Stimulated activated CD4-positive, alpha-beta T cell treated with anti-CD3 and anti-CD28 coated beads, TNF-alpha, amount 100 ng/mL, for 48 hours (primary cell): ENCODE measurements around the gene TPI1.
A peak's percentile ranks its signal among the peaks of the same experiment; 100 is the strongest.
"Not testable (repeated sequence)": the region's sequence is repeated elsewhere in the genome, so short reads cannot be mapped to it uniquely, and the experiment has no call there.

Experiments
- DNase-seq, 3 donors: peaks; one replicate each; pipeline ENCODE4 v3.0.0-alpha.2; 2020; ENCODE audit warnings: low read depth in 3 of 3

TPI1 gene

DNA sequence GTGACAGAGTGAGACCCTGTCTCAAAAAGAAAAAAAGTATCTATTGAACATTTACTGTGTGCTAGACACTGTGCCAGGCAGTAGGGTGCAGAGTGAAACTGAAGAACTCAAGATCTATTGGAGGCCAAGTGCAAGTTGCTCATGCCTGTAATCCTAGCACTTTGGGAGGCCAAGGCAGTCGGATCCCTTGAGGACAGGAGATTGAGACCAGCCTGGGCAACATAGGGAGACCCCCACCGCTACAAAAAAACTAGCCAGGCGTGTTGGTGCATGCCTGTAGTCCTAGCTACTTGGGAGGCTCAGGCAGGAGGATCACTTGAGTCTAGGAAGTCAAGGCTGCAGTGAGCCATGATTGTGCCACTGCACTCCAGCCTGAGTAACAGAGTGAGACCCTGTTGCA lies 25.4 kb downstream of the TPI1 start:
- not testable (repeated sequence) for DNase-seq

DNA sequence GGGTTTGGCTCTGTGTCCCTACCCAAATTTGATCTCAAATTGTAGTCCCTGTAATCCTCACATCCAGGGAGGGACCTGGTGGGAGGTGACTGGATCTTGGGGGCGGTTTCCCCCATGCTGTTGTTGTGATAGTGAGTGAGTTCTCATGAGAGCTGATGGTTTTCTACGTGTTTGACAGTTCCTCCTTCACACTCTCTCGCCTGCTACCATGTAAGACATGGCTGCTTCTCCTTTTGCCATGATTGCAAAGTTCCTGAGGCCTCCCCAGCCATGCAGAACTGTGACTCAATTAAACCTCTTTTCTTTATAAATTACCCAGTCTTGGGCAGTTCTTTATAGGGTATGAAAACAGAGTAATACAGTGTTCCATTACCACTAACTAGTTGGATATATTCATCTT lies 27.0 kb downstream of the TPI1 start:
- DNase-seq = no peak

DNA sequence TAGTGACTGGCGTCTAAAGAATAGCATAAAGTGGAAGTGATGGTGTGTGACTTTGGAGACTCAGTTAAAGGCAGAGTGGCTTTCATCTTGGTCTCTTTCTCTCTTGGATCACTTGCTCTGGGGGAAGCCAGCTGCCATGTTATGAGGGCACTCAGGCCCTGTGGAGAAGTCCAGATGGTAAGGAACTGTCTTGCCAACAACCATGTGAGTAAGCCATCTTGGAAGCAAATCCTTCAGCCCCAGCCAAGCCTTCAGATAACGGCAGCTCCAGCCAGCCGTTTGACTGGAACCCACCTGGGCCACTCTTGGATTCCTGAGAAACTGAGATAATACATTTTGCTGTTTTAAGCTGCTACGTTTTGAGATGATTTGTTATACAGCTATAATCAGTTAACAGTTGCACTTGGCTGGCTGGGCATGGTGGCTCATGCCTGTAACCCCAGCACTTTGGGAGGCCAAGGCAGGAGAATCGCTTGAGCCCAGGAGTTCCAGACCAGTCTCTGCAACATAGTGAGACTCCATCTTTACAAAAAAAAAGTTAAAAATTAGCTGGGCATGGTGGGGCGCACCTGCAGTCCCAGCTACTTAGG lies 29.6 kb downstream of the TPI1 start:
- DNase-seq = no peak

- DNase-seq = no peak
Observed at GRCh38 chr12:6899427-6899826, 32.1 kb downstream of the TPI1 start.

DNA sequence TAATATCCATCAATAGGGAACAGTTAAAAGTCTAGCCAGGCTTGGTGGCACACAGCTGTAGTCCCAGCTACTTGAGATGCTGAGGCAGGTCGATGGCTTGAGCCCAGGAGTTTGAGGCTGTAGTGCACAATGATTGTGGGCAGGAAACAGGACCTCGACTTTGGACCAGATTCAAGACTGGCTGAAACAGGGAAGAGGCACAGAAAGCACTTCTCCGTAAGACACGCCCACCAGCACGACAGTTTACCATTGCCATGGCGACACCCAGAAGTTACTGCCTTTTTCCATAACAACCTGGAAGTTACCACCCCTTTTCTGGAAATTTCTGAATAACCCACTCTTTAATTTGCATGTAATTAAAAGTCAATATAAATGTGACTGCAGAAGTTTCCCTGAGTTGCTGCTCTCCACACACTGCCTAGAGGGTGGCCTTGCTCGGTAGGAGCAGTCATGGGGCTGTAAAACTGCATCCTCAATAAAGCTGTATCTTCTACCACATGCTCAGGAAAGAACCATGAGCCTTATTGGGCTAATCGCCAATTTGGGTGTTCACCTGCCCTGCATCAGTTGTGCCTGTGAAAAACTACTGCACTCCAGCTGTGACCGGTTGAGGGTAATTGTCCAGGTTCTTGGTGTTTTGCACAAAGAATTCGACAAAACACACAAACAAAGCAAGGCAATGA lies 32.6 kb downstream of the TPI1 start:
- DNase-seq = no peak

GRCh38 chr12:6902448-6902847 lies 35.1 kb downstream of the TPI1 start:
- no peak for DNase-seq

- DNase-seq = no peak
Observed at GRCh38 chr12:6903722-6904121, 36.4 kb downstream of the TPI1 start.

DNA sequence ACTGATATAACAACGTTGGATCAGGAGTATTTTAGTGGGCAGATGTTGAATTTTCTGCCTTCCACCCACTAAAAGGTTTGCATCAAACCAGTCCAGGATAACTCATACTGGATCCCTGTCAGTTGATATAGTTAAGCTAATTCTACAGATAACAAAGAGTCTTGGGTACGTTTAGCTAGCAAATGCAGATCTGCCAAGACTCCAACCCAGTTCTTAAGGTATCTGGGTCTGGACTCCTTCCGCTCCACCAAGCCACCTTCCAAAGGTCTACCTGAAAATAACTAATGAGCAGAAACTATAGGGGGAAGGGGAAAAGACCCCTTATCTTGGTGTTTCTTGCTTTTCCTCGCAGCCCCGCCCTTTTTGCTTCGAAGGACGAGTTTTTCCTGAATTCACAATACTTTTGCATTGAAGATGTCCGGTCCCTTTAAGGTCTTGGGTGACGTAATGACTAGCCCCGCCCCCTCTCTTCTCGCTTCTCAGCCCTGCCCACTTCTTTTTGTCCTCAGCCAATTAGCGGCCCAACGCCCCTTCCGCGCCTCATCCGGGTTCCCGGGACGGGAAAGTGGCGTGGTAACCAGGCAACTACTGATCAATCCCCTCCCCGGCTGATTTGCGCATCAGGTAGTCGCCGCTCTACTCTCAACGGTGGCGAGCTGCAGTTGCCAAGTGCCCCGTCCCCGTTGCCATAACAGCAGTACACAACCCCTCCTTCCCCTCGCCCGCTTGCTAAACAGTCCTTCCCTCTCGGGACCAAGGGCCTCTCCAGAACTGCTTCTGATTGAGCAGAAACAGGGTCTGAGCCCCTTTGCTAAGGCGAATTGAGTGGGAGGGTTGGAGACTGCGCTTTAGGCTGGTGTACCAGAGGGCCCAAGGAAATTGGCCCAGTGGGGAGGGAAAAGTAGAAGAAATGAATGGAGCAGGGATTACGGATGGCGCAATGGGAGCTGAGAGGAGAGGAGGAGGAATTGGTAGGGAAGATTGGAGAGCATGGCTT lies 37.2 kb downstream of the TPI1 start, which contains the start of gene LRRC23:
Gene LRRC23, plus strand, starts transcription at position 543 of the 997 bp plus-strand sequence. CDS start 812 bp downstream, outside the sequence.
- DNase-seq = peak; percentile 97 to 98 (median 98)

- no peak for DNase-seq
Observed at GRCh38 chr12:6905414-6906040, 38.2 kb downstream of the TPI1 start.

GRCh38 chr12:6908141-6908540 lies 40.8 kb downstream of the TPI1 start:
- not testable (repeated sequence) for DNase-seq

- DNase-seq = no peak
Observed at GRCh38 chr12:6909421-6910145, 42.3 kb downstream of the TPI1 start.

GRCh38 chr12:6912164-6912935 lies 45.0 kb downstream of the TPI1 start:
- DNase-seq = no peak

DNA sequence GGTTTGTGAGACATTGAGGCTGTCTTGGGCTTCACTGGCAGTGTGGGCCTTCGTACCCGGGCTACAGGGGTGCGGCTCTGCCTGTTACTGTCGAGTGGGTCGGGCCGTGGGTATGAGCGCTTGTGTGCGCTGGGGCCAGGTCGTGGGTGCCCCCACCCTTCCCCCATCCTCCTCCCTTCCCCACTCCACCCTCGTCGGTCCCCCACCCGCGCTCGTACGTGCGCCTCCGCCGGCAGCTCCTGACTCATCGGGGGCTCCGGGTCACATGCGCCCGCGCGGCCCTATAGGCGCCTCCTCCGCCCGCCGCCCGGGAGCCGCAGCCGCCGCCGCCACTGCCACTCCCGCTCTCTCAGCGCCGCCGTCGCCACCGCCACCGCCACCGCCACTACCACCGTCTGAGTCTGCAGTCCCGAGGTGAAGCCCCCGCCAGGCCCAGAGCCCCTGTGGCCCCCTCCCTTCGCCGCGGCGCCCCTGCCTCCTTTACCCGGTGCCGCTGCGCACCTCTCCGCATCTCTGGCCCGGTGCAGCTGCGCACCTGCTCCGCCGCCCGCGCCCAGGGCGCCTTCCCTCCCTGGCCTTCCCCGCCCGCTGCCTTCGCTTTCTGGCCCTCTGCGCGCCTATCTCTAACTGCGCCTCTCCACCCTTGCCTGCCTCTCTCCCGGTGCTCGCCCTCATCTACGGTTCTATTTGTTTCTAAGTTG lies 47.1 kb downstream of the TPI1 start, which contains the start of gene ENO2:
Gene ENO2, plus strand, starts transcription at position 335 of the 701 bp plus-strand sequence. CDS start 1,253 bp downstream, outside the sequence.
- peak; percentile 61 to 79 (median 65) for DNase-seq

DNA sequence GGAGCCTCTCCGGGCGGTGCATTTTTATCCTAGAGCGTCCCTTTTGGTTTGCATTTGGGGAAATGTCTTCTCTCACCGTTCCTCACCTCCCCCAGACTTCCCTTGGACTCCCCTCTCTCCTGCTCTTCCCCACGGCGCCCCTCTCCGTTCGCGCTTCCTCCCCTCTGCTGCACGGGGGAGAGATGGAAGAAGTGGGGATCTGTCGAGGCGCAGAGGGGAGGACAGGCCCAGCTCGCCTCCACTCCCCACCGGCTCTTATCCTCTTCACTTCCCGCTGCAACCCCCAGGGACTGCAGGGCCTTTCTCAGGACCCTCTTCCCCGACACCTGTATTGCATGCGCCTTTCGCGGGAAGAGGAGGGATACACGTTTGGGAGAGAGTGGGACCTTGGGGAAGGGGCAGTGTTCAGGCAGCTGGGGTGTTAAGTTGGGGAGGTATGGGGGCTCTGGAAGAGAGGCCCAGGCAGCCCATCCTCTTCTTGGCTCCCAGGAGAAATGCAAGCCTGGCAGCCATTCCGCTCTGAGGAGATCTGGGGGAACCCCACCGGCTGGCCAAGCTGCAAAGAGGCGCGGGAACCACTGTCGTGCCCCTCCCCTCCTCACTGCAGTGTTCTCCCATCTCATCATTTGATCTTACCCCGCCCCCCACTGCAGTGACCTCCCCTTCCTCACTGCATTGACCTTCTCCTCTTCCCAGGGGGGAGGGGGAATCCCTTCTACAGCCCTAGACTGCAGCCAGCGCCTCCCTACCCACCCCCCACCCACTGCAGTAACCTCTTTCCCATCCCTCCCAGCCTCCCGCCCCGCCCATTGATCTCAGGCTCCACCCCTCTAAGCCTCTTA lies 47.8 kb downstream of the TPI1 start:
- DNase-seq = peak in 1 of 3 donors; percentile 43

DNA sequence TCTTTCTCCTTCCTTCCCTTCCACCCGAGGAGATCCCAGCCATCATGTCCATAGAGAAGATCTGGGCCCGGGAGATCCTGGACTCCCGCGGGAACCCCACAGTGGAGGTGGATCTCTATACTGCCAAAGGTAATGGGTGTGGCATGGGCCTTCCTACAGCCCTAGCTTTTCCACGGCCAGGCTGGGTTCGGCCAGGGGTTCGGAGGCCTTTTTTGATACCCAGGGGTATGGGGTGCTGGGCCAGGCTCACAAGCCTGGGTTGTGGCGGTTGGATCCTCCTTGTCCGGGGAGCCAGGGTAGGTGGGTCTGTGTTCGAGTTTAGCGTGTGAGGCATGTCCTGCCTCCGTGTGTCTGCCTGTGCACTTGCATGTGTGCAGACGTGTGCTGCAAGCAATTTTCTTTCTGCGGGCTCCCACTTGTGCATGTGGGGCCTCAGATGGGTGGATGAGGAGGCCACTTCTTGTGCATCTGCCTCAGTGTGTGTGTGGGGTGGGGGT lies 48.5 kb downstream of the TPI1 start:
- no peak for DNase-seq

DNA sequence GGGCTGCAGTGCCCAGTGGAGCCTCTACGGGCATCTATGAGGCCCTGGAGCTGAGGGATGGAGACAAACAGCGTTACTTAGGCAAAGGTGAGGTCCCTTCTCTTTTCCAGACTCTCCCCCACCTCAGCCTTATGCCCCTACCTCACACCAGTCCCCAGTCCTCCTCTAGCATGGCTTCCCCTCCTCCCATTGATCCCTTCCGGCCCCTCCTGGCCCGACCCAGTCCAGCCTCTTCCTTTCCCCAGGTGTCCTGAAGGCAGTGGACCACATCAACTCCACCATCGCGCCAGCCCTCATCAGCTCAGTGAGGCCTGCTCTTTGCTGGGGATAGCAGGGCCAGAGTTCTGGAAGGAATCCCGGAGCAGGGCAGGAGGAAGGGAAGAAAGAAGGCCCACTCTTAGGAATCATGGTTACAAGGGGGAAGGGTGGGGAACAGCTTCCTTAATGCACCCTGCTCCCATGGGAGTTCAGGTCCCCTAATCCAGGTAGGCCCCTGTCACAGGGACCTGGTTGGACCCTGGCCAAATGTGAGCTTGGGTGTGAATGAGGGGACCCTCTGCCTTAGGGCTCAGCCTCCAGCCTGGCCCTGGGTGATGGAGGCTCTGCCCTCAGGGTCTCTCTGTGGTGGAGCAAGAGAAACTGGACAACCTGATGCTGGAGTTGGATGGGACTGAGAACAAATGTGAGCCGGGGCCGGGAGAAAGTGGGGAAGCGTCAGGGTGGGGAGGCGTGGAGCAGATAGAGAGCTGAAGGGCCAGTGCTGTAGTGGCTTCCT lies 49.3 kb downstream of the TPI1 start:
- no peak for DNase-seq

- no peak for DNase-seq
Observed at GRCh38 chr12:6917491-6918231, 50.3 kb downstream of the TPI1 start.
